Anterior cingulate cortex (tissue), 58 donors: Measurements from ENCODE around the gene BCL7A.
"Not testable (repeated sequence)": the region's sequence is repeated elsewhere in the genome, so short reads cannot be mapped to it uniquely, and the experiment has no call there.

Experiments
- DNase-seq, 58 donors: peaks; one replicate each; lab custom pipeline; 2025; lab: John Stamatoyannopoulos, UW

BCL7A gene

DNA sequence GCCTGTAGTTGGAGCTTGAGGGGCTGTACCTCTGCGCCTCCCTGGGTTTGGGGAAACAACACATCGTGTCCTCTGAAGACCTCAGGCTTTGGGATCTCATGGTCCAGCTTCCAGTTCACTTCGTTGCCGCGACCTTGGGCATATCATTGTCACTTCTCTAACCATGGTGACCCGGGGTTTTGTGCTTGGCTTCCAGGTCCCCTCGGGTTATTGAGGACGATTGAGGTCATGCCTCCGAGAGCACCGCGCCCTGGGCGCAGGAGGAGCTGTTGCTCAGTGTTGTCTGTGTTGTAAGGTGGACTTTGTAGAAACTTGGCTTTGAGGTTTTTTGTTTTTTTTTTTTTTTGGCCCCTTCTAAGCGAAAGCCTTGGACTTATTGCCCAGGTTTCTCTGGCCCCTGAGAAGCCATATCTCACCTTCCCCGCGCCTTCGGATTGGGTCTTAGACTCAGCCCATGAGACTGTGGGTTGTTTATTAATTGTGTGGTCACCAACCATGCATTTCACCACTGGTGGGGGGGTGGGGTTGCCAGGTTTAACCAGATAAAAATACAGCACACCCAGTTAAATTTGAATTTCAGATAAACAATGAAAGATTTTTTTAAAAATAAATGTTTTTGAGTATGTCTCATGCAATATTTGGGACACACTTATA, 2.6 kb downstream of the BCL7A start:
- DNase-seq: no peak

DNA sequence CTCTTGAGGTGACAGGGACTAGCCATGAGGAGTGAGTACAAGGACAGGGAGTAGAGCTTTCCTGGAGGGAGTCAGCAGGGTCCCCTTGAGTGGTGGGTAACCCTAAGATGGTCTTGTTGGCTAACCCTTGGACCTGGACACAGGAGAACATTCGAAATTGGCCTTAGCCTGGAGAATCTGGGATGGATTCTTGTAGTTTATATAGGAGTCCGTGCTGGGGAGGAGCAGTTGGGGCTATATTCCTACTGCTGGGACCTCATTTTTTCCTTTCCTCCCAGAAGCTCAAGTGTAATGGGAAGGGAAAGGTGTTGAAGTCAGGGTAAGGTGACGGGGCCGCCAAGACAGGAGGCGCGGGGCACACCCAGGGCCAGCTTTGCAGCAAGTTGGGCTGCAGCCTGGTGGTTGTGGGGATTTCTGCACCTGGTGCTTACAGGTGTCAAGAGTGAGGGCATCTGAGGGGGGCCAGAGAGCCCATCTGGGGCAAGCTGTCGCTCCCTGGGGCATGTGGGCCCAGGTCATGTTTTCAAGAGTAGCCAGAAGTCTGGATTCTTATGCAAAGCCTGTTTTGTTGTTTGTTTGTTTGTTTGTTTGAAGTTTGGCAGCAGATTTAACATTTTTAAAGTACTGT, 5.1 kb downstream of the BCL7A start:
- DNase-seq: no peak

DNA sequence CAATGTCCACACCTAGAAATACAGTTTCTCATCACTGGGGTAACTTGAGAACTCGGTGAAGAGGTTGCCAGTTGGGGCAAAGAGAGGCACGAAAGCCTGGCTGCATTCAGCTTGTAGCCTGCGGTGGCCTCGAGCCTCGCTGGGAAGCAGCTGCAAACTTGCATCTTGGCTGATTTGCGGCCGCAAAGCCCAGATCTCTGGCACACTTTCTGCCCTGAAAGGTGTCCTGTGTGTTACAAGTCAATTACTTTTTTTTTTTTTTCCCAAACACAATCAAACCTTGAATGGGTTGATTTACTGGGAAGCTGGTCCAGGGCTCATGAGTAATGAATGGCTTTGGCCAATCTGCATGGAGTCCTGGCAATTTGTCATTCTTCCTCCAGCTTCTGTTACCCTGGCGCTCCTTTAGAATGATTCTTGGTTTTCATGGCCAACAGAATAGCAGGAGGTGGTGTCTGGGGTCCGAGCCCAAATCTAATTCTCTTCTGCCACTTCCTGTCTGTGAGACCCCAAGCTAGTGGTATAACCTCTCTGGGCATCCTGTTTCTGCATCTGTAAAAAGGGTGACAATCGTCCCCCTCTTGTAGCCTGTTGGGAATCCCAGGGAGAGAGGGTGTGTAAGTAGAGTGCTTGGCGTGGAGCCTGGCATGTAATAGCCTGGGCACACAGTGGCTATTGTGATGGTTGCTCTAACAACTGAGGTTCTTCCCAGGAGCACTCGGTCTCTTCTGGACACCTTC, 6.7 kb downstream of the BCL7A start:
- peak in 23 of 58 donors; percentile 9 to 69 (median 32) for DNase-seq

- no peak for DNase-seq
Observed at GRCh38 chr12:122028905-122029560, 7.3 kb downstream of the BCL7A start.

GRCh38 chr12:122029620-122030423, 8.1 kb downstream of the BCL7A start:
- no peak for DNase-seq

DNA sequence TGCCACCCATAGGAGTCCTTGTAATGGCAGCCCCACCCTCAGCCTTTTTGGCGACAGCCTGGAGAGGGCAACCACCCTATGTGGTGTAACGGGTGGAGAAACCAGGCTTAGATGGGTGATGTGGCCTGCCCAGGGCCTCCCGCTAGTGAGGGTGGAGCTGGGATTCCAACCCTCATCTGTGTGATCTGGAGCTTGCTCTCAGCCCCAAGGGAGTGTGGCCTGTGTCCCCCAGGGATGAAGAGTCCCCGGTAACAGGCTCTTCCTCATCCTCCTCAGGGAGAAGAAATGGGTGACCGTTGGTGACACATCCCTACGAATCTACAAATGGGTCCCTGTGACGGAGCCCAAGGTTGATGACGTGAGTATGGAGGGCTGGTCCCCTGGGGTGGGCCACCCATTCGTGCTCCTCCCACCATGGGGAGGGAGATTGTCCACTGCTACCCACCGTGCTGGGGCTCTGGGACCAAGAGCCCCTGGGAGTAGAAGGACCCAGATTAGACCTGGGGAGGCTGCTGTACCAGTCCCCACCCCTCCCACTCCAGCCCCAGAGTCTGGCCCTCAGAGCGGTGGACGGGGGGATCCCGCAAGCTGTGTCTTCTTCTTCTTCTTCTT, 8.8 kb downstream of the BCL7A start:
- DNase-seq: no peak

- peak in 7 of 58 donors; percentile 5 to 31 (median 15) for DNase-seq
Observed at GRCh38 chr12:122031342-122032216, 9.9 kb downstream of the BCL7A start.

DNA sequence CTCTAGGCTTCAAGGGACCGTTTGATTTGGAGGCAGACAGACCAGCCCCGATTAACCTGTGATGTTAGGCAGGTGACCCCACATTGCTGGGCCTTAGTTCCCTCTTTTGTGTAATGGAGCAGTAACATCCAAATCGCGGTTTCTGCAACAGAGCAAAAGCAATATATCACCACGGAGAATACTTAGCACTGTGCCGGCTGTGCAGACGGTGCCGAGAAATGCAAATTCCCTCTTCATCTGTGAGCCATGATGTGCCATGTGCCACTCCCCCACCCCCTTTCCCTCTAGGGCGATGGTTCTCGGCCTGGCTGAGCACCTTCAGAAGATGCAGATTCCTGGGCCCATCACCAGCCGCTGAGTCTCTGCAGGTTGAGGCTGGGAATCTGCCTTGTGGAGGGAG, 10.9 kb downstream of the BCL7A start:
- no peak for DNase-seq

DNA sequence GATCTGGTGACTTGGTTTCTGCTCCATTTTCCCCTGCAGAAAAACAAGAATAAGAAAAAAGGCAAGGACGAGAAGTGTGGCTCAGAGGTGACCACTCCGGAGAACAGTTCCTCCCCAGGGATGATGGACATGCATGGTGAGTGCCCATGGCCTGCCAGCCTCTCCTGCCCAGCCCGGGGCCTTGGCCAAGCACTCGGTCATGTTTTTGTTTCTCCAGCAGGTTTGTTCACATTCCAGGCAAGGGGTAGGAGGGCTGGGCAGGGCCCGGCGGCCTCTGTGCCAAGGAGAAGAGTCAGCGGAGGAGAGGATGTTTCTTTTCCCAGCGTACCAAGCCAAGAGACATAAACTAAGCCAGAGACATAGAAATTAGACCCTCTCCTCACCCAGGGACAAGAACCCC, 13.6 kb downstream of the BCL7A start:
- DNase-seq: peak in 3 of 58 donors; percentile 9 to 27 (median 14)

DNA sequence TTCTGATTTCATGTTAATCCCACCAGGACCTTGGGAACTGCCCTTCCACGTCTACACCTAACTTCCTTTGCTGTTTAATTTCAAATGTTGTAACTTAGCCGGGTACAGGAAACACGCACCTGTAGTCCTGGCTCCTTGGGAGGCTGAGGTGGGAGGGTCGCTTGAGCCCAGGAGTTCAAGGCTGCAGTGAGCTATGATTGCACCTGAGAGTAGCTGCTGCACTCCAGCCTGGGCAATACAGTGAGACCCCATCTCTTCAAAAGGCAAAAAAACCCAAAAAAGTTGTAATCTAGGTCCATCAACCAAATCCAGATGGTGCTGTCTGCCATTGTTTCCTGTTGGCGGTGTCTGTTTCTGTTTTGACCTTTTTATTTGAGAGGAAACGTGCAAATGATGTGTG, 14.5 kb downstream of the BCL7A start:
- DNase-seq: no peak

DNA sequence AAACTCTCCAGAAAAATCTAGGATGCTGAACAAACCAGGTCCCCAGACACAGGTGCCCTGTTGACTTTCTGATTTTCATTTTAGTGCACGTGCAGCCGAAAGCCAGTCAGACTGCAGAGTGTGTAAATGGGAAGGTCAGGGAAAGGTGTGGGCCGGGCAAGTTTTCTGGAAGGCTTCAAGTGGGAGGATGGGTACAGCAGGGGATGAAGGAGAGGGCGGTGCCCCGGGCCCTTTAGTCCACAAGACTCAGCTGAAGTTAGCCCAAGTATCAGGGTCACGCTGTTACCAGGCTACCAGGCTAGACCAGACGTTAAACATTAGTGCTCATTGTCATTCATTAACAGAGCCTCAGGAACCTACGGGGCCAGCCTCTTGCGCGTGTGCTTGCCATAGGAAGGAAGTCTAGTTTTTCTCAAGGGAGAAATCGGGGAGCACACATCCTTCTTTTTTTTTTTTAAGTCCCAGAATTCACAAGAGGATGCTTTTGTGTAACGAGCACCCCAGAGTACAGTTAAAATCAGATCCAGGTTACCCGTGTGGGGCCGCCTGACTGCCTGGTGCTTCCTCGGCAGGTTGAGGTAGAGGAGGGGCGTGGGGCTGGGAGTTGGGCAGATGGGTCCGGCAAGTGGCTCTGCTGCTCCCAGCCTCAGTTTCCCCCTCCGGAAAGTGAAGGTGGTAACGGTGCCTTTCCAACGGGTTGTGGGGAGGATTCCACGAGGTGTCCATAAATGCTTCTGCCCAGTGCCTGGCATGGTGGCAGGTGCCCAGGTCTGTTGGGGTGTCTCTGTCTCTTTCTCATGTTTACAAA, 19.1 kb downstream of the BCL7A start:
- no peak for DNase-seq

- DNase-seq: not testable (repeated sequence)
Observed at GRCh38 chr12:122041458-122041857, 19.8 kb downstream of the BCL7A start.

DNA sequence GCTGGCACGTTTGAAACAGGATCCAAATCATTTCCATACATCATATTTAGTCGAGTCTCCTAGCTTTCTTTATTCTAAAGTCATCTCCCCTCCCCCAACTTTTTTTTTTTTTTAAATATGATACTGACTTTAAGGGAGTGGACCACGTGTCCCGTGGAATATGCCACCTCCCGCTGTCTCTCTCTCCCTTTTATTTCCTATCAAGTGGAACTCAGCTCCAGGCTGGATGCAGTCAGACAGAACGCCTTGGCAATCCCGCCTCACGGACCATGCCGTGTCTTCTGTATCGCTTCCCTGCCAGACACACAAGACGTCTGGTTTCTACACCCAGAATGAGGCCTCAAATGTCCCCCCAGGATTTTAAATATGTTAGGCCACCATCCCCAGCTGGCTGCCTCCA, 21.2 kb downstream of the BCL7A start:
- DNase-seq: no peak

DNA sequence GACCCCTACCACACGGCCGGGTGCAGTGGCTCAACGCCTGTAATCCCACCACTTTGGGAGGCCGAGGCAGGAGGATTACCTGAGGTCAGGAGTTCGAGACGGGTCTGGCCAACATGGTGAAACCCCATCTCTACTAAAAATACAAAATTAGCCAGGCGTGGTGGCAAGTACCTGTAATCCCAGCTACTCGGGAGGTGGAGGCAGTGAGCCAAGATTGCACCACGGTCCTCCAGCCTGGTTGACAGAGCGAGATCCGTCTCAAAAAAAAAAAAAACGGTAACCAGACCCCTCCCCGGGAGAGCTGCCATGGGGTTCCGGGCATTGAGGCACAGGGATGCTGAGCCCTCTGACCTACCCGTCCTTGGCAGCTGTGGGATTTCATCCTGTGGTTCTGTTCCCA, 21.8 kb downstream of the BCL7A start:
- DNase-seq: no peak

- no peak for DNase-seq
Observed at GRCh38 chr12:122045262-122045661, 23.6 kb downstream of the BCL7A start.

- DNase-seq: no peak
Observed at GRCh38 chr12:122046145-122046544, 24.5 kb downstream of the BCL7A start.

DNA sequence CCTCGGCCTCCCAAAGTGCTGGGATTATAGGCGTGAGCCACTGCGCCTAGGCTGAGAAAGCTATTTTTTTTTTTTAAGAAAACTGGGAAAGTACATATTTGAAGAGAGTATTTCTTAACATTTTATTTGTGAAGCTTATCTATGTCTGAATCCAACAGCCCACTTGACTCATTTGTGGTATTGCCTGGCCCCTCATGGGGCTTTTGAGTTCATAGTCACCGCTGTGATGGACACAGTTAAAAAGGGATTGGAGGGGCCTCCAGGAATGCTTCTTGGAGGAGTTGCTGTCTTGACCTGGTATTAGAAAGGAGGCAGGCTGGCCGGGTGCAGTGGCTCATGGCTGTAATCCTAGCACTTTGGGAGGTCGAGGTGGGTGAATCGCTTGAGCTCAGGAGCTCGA, 26.5 kb downstream of the BCL7A start:
- no peak for DNase-seq

DNA sequence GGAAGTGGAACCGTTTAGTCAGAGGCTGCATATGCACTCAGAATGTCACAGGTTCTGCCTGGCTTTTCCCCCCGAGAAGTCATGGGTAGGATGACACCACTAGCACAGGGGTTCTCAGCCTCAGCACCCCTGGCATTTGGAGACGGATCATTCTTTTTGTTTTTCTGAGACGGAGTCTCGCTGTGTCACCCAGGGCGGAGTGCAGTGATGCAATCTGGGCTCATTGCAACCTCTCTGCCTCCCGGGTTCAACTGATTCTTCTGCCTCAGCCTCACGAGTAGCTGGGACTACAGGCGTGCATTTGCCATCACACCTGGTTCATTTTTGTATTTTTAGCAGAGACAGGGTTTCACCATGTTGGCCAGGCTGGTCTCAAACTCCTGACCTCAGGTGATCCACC, 28.1 kb downstream of the BCL7A start:
- no peak for DNase-seq
